LHCN-M2 (cell line): ENCODE results near the gene SLC2A5. TPM values are rescaled to one million over a fixed set of nuclear protein-coding genes. Genes with fewer than 3 reads are reported as not detected.

Experiments
- DNase-seq: peaks from one replicate; pipeline ENCODE4 v3.0.0-alpha.2; 2012; ENCODE audit warnings: low read depth
- total RNA-seq: library from RNA; depleted of rRNA; stranded (reverse); fragments of >200 nt; gene quantifications from 2 replicates; pipeline ENCODE4 v1.2.3, GENCODE V29; 2014

Gene SLC2A5
- total RNA-seq, 1 experiment from 2014 or later: 0.57 TPM

- DNase-seq: no peak
Observed at GRCh38 chr1:9065213-9065751, 4.2 kb downstream of the SLC2A5 start.

GRCh38 chr1:9062846-9063245 is 6.6 kb downstream of the SLC2A5 start:
- DNase-seq: no peak

GRCh38 chr1:9062021-9062471 is 7.4 kb downstream of the SLC2A5 start:
- peak; percentile 51 for DNase-seq

- DNase-seq: peak; percentile 17
Observed at GRCh38 chr1:9061252-9061960, 8.0 kb downstream of the SLC2A5 start.

GRCh38 chr1:9059891-9060744 is 9.3 kb downstream of the SLC2A5 start:
- no peak for DNase-seq

GRCh38 chr1:9058465-9058864 is 11.0 kb downstream of the SLC2A5 start:
- DNase-seq: peak; percentile 67

- no peak for DNase-seq
Observed at GRCh38 chr1:9057851-9058250, 11.6 kb downstream of the SLC2A5 start.

GRCh38 chr1:9052272-9053049 is 17.0 kb downstream of the SLC2A5 start:
- DNase-seq: no peak

GRCh38 chr1:9051379-9051778 is 18.1 kb downstream of the SLC2A5 start:
- DNase-seq: no peak

GRCh38 chr1:9050803-9051202 is 18.6 kb downstream of the SLC2A5 start:
- DNase-seq: no peak

- DNase-seq: no peak
Observed at GRCh38 chr1:9048551-9048950, 20.9 kb downstream of the SLC2A5 start.

GRCh38 chr1:9047019-9047418 is 22.4 kb downstream of the SLC2A5 start:
- no peak for DNase-seq

GRCh38 chr1:9045861-9046510 is 23.4 kb downstream of the SLC2A5 start:
- no peak for DNase-seq

GRCh38 chr1:9044236-9044635 is 25.2 kb downstream of the SLC2A5 start:
- no peak for DNase-seq

- DNase-seq: no peak
Observed at GRCh38 chr1:9042272-9042671, 27.2 kb downstream of the SLC2A5 start.

- no peak for DNase-seq
Observed at GRCh38 chr1:9041116-9041779, 28.2 kb downstream of the SLC2A5 start.

GRCh38 chr1:9040659-9041030 is 28.8 kb downstream of the SLC2A5 start:
- no peak for DNase-seq

GRCh38 chr1:9039761-9040658 is 29.4 kb downstream of the SLC2A5 start:
- no peak for DNase-seq

- no peak for DNase-seq
Observed at GRCh38 chr1:9038881-9039760, 30.3 kb downstream of the SLC2A5 start.
